NCI-H82 treated with DMSO at 0.1 percent for 48 hours (cell line): ENCODE measurements around the gene B2M.

Source experiments
- DNase-seq: peaks from one replicate; lab custom pipeline; 2025; ENCODE audit not compliant: unreplicated experiment; lab: John Stamatoyannopoulos, UW

The B2M gene

DNA sequence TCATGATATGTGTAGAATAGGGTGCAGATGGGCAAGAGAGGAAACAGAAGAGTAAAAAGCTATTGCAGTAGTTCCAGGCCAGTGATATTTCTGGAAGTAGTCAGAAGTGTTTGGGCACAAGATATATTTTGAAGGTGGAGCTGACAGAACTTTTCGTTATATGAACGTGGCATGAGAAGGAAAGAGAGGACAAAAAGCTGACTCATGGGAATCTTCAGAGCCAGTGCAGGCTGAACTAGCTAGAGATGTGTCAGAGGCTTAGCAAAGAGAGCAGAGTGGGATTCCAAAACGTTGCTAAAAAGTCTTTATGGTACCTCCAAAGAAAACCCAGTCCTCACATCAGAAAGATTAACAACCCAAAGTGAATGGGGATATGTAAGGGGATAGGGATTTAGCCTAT lies 53.7 kb downstream of the B2M start:
- DNase-seq: no peak
